RWPE2 (cell line): Measurements from ENCODE around the gene TESK2.
"Not testable (repeated sequence)": the region's sequence is repeated elsewhere in the genome, so short reads cannot be mapped to it uniquely, and the experiment has no call there.

Experiments
- ATAC-seq: fragments of 200-7000 bp; cut with Tn5 transposase; 3 replicates; pipeline ENCODE4 v1.9.1; 2021; ENCODE audit warnings: low read depth
- DNase-seq: peaks from one replicate; pipeline ENCODE4 v3.0.0-alpha.2; 2020; ENCODE audit warnings: low spot score
- H3K27ac ChIP-seq: fragments of 450-650 bp; 2 replicates; pipeline ENCODE4 v1.5.1; 2017; ENCODE audit warnings: mild to moderate bottlenecking; ENCODE audit not compliant: poor library complexity, severe bottlenecking
- H3K27me3 ChIP-seq: fragments of 250-450 bp; sonication (Bioruptor Pico); 2 replicates; pipeline ENCODE4 v1.5.1; 2021; ENCODE audit warnings: mild to moderate bottlenecking, moderate library complexity; ENCODE audit not compliant: insufficient read depth, poor library complexity, severe bottlenecking
- H3K36me3 ChIP-seq: fragments of 250-450 bp; sonication (Bioruptor Pico); 2 replicates; pipeline ENCODE4 v1.5.1; 2020; ENCODE audit warnings: low read depth, mild to moderate bottlenecking, moderate library complexity
- H3K4me1 ChIP-seq: fragments of 250-450 bp; sonication (Bioruptor Pico); 2 replicates; pipeline ENCODE4 v1.5.1; 2021; ENCODE audit warnings: mild to moderate bottlenecking, moderate library complexity; ENCODE audit not compliant: insufficient read depth, poor library complexity, severe bottlenecking
- H3K4me3 ChIP-seq: fragments of 250-450 bp; sonication (Bioruptor Pico); 2 replicates; pipeline ENCODE4 v1.5.1; 2021; ENCODE audit warnings: mild to moderate bottlenecking, moderate library complexity; ENCODE audit not compliant: severe bottlenecking
- H3K9me3 ChIP-seq: fragments of 250-450 bp; sonication (Bioruptor Pico); 2 replicates; pipeline ENCODE4 v1.5.1; 2021; ENCODE audit warnings: mild to moderate bottlenecking, moderate library complexity; ENCODE audit not compliant: severe bottlenecking
- CTCF ChIP-seq: fragments of 450-650 bp; IDR thresholded peaks from one replicate; pipeline ENCODE4 v1.5.1; 2017; ENCODE audit warnings: mild to moderate bottlenecking, moderate library complexity; ENCODE audit not compliant: poor library complexity, severe bottlenecking

TESK2 gene

GRCh38 chr1:45385302-45385701 lies 105.7 kb downstream of the TESK2 start:
- no peak for ATAC-seq
- no peak for DNase-seq
- Histone ChIP-seq H3K9me3 (no peaks in the 10 kb centered on the region), H3K4me1 (peaks cover 10% of the 10 kb centered on the region), H3K27ac (no peak overlapping the region), H3K27me3 (no peaks in the 10 kb centered on the region), H3K36me3 (no peaks in the 10 kb centered on the region), H3K4me3 (no peak overlapping the region)
- no peak for TF ChIP-seq CTCF

DNA sequence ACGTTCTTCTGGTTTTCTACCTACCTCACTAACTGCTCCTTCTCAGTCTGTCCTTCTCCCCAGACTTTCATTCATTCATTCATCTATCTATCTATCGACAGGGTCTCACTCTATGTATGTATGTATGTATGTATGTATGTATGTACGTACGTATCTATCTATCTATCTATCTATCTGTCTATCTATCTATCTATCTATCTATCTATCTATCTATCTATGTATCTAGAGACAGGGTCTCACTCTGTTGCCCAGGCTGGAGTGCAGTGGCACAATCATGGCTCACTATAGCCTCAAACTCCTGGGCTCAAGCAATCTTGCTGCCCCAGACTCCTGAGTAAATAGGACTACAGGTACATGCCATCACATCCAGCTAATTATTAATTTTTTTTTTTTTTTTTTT lies 106.8 kb downstream of the TESK2 start:
- not testable (repeated sequence) for H3K4me1 ChIP-seq, H3K9me3 ChIP-seq, H3K4me3 ChIP-seq, H3K27ac ChIP-seq, DNase-seq, ATAC-seq, H3K27me3 ChIP-seq, H3K36me3 ChIP-seq

DNA sequence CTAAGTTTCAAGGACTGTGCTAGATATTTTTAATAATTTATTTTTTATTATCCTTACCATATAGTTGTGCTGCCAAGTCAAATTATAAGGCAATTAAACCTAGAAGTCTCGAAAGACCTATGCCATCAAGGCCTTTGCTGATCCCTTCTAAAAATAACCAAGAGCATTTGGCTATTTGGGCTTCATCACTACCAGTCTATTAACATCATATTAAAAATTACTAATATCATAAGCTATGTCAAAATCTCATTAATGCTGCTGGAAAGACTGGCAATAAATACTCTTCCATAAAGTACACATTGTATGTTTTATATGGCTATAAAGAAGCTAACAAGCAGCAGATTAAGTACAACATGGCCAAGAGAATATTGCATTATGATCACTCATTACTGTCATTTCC lies 107.8 kb downstream of the TESK2 start:
- DNase-seq (no peak), ATAC-seq (no peak)
- Histone ChIP-seq H3K9me3 (no peaks in the 10 kb centered on the region), H3K4me3 (no peak overlapping the region), H3K27ac (no peak overlapping the region), H3K4me1 (peaks cover 10% of the 10 kb centered on the region), H3K27me3 (no peaks in the 10 kb centered on the region), H3K36me3 (no peaks in the 10 kb centered on the region)
- TF ChIP-seq CTCF: no peak

GRCh38 chr1:45381243-45381642 lies 109.7 kb downstream of the TESK2 start:
- H3K36me3 ChIP-seq: no peaks in the 10 kb centered on the region

DNA sequence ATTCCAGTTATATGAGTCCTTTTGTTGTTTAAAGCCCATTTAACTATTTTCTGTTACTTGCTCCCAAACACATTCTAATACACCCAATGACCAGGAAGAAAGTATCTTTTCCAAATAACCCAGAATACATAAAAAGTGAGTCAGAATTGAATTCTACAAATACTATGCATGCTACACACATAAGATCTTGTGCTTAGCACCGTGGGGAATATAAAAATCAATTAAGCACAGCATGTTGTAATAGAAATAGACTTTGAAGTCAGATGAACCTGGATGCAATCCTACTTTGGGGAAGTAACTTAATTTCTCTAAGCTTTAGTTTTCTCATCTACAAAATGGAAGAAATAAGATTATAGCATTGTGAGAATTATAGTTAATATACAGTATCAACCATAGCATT lies 110.2 kb downstream of the TESK2 start:
- DNase-seq (no peak), ATAC-seq (no peak)
- H3K4me1 ChIP-seq: peaks cover 10% of the 10 kb centered on the region
- TF ChIP-seq CTCF: no peak
- H3K27me3 ChIP-seq: no peaks in the 10 kb centered on the region
- H3K36me3 ChIP-seq: no peaks in the 10 kb centered on the region
- no peak overlapping the region for H3K4me3 ChIP-seq
- H3K9me3 ChIP-seq: no peaks in the 10 kb centered on the region
- H3K27ac ChIP-seq: peak overlapping the region; percentile 36

More at GRCh38 chr1:45381243-45381642, 109.7 kb downstream of the TESK2 start:
- peaks cover 10% of the 10 kb centered on the region for H3K4me1 ChIP-seq
- H3K27ac ChIP-seq: peak overlapping the region; percentile 36
- no peaks in the 10 kb centered on the region for H3K9me3 ChIP-seq
- peak; percentile 61 for DNase-seq
- ATAC-seq: peak; percentile 92
- H3K27me3 ChIP-seq: no peaks in the 10 kb centered on the region
- TF ChIP-seq CTCF: no peak
- no peak overlapping the region for H3K4me3 ChIP-seq
